GM12878 (cell line): ENCODE data around the gene GRK7.

Experiments
- EP300 ChIP-seq, 2 experiments: fragments of 150-350 bp in 1 of 2; IDR thresholded peaks; 2 replicates each; pipeline ENCODE4 v1.6.1; 2011 to 2012; ENCODE audit warnings: low read depth in 2 of 2, low read length in 2 of 2, borderline replicate concordance in 1 of 2, improper control_type of control experiment in 1 of 2, inconsistent platforms in 1 of 2; ENCODE audit not compliant: control insufficient read depth in 1 of 2
- RAD21 ChIP-seq: IDR thresholded peaks from 2 replicates; pipeline ENCODE4 v1.6.1; 2011; ENCODE audit warnings: mild to moderate bottlenecking, low read depth, low read length, moderate library complexity; ENCODE audit not compliant: insufficient read depth
- TF ChIP-seq, protein P1 (sequence below): IDR thresholded peaks from 2 replicates; pipeline ENCODE4 v1.6.1; 2011; ENCODE audit warnings: low read depth, low read length, improper control_type of control experiment, borderline replicate concordance
- TF ChIP-seq, protein P2 (sequence below), 3 experiments: IDR thresholded peaks in 2 of 3; conservative IDR thresholded peaks in 1 of 3; 2 replicates each; pipeline ENCODE4 v1.5.1; 2011; ENCODE audit warnings: low read depth in 3 of 3, low read length in 3 of 3, mild to moderate bottlenecking in 3 of 3, control low read depth in 2 of 3, moderate library complexity in 2 of 3, inconsistent platforms in 1 of 3, mixed read lengths in 1 of 3; ENCODE audit not compliant: control insufficient read depth in 2 of 3, insufficient read depth in 1 of 3; ENCODE audit errors: extremely low read depth in 1 of 3

GRCh38 chr3:141773676-141774075 lies 10.5 kb downstream of the GRK7 start:
- TF ChIP-seq, protein P1, sequence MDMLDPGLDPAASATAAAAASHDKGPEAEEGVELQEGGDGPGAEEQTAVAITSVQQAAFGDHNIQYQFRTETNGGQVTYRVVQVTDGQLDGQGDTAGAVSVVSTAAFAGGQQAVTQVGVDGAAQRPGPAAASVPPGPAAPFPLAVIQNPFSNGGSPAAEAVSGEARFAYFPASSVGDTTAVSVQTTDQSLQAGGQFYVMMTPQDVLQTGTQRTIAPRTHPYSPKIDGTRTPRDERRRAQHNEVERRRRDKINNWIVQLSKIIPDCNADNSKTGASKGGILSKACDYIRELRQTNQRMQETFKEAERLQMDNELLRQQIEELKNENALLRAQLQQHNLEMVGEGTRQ = no peak
- TF ChIP-seq, protein P2, sequence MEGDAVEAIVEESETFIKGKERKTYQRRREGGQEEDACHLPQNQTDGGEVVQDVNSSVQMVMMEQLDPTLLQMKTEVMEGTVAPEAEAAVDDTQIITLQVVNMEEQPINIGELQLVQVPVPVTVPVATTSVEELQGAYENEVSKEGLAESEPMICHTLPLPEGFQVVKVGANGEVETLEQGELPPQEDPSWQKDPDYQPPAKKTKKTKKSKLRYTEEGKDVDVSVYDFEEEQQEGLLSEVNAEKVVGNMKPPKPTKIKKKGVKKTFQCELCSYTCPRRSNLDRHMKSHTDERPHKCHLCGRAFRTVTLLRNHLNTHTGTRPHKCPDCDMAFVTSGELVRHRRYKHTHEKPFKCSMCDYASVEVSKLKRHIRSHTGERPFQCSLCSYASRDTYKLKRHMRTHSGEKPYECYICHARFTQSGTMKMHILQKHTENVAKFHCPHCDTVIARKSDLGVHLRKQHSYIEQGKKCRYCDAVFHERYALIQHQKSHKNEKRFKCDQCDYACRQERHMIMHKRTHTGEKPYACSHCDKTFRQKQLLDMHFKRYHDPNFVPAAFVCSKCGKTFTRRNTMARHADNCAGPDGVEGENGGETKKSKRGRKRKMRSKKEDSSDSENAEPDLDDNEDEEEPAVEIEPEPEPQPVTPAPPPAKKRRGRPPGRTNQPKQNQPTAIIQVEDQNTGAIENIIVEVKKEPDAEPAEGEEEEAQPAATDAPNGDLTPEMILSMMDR (IDR thresholded peaks at IDR 0.05 in 2 of 3, conservative IDR thresholded peaks at IDR 0.05 in 1 of 3; ENCODE audit: control insufficient read depth in 2 of 3, extremely low read depth in 1 of 3, insufficient read depth in 1 of 3, low read depth in 3 of 3, low read length in 3 of 3) = no peak
- TF ChIP-seq RAD21 (no peak), EP300 (IDR thresholded peaks at IDR 0.05; ENCODE audit: borderline replicate concordance in 1 of 2, control insufficient read depth in 1 of 2, low read depth in 2 of 2, low read length in 2 of 2) (no peak)
